Glomerular visceral epithelial cell (primary cell): ENCODE results near the gene PAM.

ENCODE experiments used
- DNase-seq: peaks from one replicate; pipeline ENCODE4 v3.0.0-alpha.2; 2016; ENCODE audit errors: extremely low spot score

The PAM gene

DNA sequence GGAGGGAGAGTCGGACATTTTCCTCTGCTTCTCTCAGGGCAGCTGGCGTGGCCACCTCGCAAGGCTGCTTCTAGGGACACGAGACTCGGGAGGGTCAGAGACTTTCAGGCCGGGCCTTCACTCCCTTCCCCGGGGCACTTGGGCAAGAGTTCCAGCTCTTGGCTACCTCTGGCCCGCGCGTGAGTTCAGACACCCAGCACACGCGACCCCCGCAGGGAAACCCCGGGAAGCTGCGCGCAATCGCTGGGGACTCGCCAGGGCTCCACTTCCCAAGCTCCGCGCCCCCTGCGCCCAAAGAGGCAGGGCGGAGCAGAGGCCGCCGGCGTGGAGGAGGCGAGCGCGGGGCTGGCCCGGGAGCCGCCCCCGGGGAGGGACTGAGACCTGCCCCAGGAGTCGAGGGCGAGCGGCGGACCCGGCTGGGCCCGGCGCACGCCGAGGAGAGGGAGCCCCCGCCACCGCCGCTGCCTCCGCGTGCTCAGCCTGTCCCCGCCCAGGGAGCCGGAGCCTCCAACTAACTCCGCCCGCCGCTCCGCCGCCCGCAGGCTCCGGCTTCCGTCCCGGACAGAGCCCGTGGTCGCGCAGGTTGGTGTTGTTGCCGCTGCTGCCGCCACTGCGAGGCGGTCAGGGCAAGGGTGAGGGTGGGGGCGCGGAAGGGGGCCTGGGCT lies at the start of gene PAM:
Gene PAM, plus strand, starts transcription at position 539 of the 665 bp plus-strand sequence. CDS start 110,891 bp downstream, outside the sequence.
- DNase-seq: peak; percentile 90

- no peak for DNase-seq
These were observed 43.4 kb upstream of the PAM start for GRCh38 chr5:102711525-102712385.

GRCh38 chr5:102713278-102713677 lies 41.8 kb upstream of the PAM start:
- no peak for DNase-seq

DNA sequence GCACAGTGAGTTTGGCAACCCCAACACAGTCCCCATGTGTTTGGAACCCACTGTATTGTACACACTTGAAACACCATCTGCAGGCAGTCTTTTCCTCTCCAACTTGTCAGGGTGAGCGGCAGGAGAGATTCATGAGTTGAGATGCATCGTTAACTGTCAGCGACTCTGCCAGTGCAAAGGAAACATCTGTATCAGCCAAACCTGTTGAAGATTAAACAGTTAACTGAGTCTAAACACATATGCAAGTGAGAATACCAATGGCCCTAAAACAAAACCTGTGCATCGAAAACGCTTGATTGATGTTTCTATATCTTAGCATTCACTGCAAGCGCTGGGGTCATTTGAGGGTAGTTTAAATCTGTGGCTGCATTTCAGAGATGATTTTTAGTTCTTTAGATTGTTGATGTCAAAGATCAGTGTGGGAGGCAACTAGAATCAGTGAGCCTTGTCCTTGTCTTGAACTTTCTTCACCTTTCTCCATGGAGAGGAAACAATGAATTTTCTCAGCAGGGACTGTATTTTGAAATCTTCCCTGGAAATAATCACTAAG lies 41.3 kb upstream of the PAM start:
- DNase-seq: peak; percentile 44

DNA sequence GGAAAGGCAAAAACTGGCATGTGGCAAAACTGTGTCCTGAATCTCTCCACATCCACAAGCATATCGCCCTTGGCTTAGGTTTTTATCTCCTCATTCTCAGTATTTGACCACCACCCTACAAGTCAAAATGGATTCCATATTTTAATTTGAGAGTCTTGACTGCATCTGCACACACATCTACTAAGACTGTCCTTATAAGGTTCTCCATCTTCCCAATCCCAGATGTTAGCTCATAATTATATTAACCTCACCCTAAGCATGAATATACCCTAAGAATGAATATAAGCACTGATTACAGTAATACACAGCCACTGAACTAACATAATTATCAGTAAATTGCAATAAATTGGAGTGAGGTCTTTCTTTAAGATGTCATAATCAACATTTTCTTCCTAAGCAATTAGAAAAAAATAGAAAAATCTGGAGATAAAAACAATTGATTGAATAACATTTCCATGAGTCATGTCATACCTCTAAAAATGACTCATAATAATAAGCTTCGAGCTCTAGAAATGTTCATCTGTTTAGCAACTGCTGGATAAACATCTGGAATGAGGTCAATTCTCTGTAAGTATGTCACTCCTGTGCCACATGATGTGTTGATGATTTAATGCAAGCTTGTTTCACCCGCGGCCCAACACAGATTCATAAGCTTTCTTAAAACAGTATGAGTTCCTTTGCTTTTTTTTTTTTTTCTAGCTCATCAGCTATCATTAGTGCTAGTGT lies 39.9 kb upstream of the PAM start:
- peak; percentile 49 for DNase-seq

DNA sequence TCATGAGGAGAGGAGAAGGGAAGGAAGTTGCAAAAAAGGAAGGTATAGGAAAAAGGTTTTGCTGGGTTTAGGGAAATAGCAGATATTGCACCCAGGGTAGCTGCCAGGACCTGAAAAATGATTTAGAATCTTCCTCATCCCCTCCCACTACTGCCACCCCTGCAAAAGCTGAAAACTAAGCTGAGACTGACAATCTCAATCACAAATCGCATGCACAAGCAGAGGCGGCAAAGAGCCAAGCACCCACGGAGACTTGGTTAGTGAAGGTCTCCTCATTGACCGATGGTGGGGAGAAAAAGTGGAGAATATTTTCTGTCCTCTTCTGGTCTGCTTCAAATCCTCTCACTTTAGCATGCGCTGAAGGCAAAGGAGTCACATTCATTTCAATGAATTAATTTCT lies 39.1 kb upstream of the PAM start:
- DNase-seq: no peak

GRCh38 chr5:102718819-102719218 lies 36.3 kb upstream of the PAM start:
- DNase-seq: no peak

GRCh38 chr5:102719886-102720285 lies 35.2 kb upstream of the PAM start:
- no peak for DNase-seq

DNA sequence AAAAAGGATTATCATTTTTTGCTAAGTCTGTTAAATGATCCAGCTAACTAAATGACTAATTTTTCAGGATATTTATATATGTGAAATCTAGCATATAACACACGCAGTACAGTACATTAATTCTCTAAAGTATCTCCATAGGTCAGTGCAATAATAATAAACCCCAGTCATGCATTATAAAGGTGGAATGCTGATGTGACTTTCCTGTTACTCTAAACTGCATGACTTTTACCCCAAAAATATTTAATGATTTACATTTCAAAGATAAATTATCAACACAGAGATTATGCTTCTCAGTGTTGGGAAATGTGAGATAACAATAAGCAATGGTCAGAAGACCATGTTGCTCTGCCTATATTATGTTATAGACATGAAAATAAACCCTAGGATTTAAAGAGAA lies 34.1 kb upstream of the PAM start:
- no peak for DNase-seq

DNA sequence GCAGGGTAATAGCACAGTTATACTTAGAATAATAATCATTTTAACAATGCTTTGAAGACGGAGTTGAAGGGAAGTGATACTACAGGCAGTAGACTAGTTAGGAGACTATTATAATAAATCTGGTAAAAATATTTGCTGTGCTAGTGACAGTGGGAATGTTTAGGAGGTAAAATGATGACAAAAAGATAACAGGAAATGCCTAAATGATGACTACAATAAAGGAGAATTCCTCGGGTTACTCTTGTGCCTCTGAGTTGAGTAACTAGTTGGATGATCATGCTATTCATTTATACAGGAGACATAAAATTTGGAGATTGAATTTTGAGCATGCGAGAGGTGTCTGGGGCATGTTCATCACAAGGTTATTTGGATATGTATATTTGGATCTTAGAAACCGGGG lies 32.2 kb upstream of the PAM start:
- DNase-seq: peak; percentile 53

DNA sequence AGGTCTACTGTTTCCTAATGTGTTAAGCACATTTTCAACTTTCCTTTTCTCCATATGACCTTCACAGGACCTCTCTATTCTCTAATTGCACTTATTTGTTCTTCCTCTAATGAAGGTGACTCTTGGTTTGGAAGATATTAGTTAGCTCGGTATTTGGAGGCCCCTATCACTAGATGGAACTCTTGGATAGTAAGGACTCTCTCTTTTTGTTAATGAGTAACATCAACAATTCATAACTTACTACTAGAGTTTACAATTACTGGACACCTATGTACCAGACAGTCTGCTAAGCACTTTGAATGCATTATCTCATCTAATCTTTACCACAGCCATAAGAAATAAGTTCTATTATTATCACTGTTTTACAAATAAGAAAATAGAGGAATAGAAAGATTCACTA lies 23.4 kb upstream of the PAM start:
- no peak for DNase-seq

DNA sequence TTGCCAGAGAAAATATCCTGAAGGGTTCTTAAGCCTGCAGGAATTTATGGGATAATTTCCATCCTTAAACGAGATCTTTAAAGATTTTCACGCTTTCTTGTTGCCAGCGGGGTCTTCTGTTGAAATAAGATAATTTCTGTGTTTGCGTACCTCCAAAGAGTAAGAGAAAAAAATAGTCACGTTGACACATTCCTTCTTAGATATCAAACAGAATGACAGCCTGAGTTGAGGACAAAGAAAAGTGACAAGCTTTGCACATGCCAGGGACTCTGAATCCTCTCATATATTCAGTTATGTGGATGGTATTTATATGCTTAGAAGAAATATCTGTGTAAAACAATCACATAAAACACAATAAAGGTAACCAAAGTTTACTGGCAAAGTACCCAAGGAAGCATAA lies 21.6 kb upstream of the PAM start:
- DNase-seq: no peak

- DNase-seq: no peak
These were observed 17.9 kb upstream of the PAM start for GRCh38 chr5:102737161-102737560.

- no peak for DNase-seq
These were observed 17.2 kb upstream of the PAM start for GRCh38 chr5:102737805-102738469.

DNA sequence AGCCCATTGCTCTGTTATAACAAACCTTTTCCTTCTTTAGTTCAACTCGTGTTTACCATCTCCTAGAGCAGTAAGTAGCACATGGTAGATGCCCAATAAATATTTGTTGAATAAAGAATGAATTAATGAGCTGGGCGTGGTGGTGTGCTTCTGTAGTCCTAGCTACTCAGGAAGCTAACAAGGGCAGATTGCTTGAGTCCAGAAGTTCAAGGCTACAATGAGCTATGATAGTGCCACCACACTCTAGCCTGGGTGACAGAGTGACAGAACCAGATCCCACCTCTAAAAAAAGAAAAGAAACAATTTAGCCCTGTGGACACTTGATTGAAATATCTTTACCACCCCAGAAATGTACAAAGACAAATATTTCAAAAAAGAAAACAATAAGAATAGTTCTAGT lies 14.6 kb upstream of the PAM start:
- no peak for DNase-seq

DNA sequence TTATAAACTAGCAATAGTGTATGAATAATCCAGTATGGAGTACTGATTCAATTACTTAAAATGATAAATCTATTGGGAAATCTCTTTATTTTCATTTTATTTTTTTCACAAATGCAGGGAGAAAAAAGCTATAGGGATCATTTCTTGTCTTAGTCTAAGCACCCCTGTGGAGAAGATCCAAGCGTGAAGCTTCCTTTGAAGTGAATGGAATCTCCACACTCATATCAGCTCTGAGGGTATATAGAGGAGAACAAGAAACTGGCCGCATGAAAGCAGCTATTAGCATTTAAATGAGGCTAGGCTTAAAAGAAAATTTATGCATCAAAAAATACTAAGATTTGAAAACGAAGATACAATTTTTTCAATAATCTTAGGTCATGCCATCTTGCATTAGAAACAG lies 12.9 kb upstream of the PAM start:
- DNase-seq: no peak

- DNase-seq: no peak
These were observed 11.2 kb upstream of the PAM start for GRCh38 chr5:102743900-102744299.

GRCh38 chr5:102747386-102748166 lies 7.5 kb upstream of the PAM start:
- DNase-seq: no peak

DNA sequence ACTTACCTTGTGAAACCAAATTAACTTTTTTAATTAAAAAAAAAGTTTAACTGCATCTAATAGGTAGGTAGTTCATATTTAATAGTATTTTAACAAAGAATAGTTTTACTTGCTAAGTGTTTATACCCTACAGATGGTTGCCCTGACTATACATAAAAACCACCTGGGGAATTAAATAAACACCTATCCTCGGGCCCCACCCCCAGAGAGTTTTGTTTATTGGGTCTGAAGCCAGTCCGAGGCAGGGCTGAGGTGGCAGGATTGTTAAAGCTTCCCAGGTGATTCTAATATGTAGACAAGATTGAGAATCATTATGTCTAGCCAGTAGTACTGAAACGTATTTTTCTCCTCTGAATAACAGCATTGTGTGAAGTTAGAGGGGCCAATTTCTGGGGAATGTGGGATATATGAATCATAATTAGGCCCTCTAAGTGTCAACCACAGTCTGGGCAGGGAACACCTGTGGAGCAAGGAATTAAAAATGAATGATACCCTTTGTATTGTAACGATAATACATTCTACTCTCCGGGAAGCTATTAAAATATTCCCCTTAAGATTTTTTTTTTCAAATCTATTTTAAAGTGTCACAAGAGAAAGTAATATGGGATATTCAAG lies 5.6 kb upstream of the PAM start:
- DNase-seq: no peak

- DNase-seq: no peak
These were observed 4.8 kb upstream of the PAM start for GRCh38 chr5:102750151-102750834.
